Activated CD4-positive, CD25-positive, alpha-beta regulatory T cell (primary cell): Measurements from ENCODE around the gene SPDYE6.
"Not testable (repeated sequence)": the region's sequence is repeated elsewhere in the genome, so short reads cannot be mapped to it uniquely, and the experiment has no call there.

Source experiments
- DNase-seq, 4 experiments: peaks; one replicate each; lab custom pipeline; 2025; lab: John Stamatoyannopoulos, UW

SPDYE6 gene, protein sequence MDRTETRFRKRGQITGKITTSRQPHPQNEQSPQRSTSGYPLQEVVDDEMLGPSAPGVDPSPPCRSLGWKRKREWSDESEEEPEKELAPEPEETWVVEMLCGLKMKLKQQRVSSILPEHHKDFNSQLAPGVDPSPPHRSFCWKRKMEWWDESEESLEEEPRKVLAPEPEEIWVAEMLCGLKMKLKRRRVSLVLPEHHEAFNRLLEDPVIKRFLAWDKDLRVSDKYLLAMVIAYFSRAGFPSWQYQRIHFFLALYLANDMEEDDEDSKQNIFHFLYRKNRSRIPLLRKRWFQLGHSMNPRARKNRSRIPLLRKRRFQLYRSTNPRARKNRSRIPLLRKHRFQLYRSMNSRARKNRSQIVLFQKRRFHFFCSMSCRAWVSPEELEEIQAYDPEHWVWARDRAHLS

DNA sequence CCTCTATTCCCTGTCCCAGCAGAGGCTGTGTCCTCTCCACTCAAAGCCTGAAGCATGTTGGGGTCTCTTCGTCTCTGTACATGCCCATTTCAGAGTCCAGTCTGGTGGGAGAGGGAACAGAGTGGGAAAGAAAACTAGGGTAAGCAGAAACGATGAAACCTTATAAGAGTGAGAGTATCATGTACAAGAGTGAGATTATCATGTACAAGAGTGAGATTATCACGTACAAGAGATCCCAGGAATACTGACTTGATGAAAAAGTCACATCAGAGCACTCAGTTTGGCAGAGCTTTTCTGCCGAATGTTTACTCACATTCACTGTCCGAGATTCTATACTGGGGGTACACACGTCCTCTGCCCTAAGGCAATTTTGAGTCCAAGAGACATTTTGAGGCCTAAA, at the start of gene SPDYE6:
TSS of gene SPDYE6 (minus strand) at position 101 of the 400 bp plus-strand sequence. CDS start 421 bp downstream, outside the sequence.
- DNase-seq: not testable (repeated sequence)

- DNase-seq: not testable (repeated sequence)
These were observed 48.6 kb upstream of the SPDYE6 start for GRCh38 chr7:102404862-102405188.

DNA sequence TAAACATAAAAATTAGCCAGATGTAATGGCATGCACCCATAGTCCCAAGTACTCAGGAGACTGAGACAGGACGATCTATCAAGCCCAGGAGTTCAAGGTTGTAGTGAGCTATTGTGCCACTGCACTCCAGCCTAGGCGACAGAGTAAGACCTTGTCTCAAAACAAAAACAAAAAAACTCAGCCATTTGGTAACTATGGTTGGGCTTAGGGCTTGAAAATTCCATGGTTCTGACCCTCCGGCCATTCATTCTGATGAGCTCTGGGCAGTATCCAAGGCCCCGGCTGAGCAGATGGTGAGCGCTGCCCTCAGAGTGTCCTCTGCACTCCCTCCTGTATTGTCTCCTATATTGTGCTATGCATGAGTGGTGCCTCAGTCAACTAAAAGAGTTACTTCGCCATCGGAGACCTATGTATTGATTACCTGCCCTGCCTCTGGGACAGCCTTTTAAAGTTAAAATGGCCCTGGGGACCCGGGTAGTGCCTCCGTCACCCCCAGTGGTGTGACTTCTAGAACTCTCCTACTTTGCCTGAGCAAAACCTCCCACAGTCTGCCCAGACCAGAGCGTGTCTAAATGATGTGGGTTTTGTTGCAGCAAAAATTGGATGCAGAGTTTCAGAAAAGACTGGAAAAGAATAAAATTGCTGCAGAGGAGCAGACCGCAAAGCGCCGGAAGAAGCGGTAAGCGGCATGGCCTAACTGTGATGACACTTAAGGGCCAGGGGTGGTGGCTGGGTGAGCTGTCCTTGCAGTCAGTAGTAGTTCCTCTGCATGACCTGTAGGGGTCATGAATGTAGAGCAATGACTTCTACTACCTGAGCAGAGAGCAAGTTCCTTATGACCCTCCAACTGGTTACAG, 48.0 kb upstream of the SPDYE6 start:
- peak in 1 of 4 experiments; percentile 7 for DNase-seq

DNA sequence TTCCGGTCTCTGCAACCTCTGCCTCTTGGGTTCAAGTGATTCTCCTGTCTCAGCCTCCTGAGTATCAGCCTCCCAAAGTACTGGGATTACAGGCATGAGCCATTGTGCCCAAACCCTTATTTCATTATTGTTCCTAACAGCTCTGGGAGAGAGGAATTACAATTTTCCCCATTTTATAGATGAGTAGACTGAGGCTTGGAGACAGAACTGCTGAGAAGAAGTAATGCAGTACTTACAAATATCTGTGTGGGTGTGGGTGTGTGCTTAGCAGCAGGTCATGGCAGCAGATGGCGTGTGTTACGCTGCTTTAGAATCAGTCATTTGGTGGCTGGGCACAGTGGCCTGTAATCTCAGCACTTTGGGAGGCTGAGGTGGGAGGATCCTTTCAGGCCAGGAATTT, 47.3 kb upstream of the SPDYE6 start:
- DNase-seq: no peak

GRCh38 chr7:102400360-102400759, 44.1 kb upstream of the SPDYE6 start:
- no peak for DNase-seq

- DNase-seq: no peak
These were observed 42.3 kb upstream of the SPDYE6 start for GRCh38 chr7:102398543-102398942.

- DNase-seq: no peak
These were observed 40.4 kb upstream of the SPDYE6 start for GRCh38 chr7:102396710-102397019.

- peak; percentile 47 to 71 (median 62) for DNase-seq
These were observed 39.8 kb upstream of the SPDYE6 start, which contains the start of gene PRKRIP1 for GRCh38 chr7:102395873-102396709. PRKRIP1 (plus strand) TSS chr7:102396363; CDS start chr7:102396412, 49 bp downstream.

- DNase-seq: no peak
These were observed 39.3 kb upstream of the SPDYE6 start for GRCh38 chr7:102395592-102395872.

DNA sequence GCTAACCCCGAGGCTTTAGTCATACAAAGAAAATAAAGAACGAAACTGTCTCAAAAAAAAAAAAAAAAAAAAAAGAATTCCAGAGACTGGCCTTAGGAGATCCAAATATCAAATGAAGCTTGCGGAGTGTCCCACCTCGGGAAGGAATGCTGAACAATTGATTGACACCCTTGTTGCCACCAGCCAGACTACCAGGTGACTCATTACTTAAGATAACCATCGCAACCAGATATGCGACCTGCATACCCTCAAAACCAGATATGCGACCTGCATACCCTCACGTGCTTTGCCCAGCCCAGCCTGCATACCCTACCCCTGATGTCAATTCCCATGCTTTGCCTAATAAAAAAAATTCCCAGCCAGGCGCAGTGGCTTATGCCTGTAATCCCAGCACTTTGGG, 37.2 kb upstream of the SPDYE6 start:
- no peak for DNase-seq

- no peak for DNase-seq
These were observed 36.1 kb upstream of the SPDYE6 start for GRCh38 chr7:102392330-102392729.

DNA sequence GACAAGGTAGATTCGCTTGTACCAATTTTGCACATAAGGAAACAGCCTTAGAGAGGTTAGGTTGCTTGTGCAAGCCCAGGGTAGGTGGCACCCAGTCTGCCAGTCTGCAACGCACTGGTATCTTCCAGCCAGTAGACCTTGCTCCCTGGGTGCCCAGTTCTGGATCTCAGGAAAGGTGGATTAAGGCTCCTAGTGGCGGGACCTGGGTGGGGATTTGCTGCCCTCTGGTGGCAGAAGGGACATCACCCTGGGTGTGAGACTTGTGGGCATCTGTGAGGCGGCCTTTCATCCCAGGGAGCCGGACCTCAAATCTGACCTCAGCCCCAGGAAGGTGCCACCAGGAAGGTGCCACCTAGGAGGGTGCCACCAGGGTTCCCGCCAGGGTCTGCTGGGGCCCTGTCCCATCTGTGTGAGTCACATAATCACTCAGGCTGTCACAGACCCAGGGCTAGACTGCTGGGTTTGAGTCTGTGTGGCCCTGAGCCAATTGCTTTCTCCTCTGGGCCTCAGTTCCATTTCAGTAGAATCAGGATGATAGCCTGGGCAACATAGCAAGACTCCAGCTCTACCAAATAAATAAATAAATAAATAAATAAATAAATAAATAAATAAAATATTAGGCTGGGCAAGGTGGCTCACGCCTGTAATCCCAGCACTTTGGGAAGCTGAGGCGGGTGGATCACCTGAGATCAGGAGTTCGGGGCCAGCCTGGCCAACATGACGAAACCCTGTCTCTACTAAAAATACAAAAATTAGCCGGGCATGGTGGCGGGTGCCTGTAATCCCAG, 34.6 kb upstream of the SPDYE6 start:
- DNase-seq: peak; percentile 38 to 52 (median 42)

DNA sequence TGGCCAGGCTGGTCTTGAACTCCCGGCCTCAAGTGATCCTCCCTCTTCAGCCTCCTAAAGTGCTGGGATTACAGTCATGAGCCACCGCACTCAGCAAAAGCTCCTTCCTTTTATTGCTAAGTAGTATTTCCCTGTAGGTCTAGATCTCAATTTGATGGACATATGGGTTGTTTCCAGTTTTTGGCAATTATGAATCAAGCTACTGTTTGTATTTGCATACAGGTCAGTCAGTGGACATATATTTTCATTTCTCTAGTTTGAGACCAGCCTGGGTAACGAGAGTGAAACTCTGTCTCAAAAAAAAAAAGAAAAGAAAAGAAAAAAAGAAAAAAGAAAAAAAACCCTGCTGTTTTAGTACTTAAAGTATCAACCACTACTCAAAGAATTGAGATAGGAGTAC, 33.6 kb upstream of the SPDYE6 start:
- no peak for DNase-seq

GRCh38 chr7:102387064-102387463, 30.8 kb upstream of the SPDYE6 start:
- DNase-seq: no peak

- DNase-seq: not testable (repeated sequence)
These were observed 25.6 kb upstream of the SPDYE6 start for GRCh38 chr7:102381696-102382425.

GRCh38 chr7:102380837-102381236, 24.6 kb upstream of the SPDYE6 start:
- DNase-seq: not testable (repeated sequence)

DNA sequence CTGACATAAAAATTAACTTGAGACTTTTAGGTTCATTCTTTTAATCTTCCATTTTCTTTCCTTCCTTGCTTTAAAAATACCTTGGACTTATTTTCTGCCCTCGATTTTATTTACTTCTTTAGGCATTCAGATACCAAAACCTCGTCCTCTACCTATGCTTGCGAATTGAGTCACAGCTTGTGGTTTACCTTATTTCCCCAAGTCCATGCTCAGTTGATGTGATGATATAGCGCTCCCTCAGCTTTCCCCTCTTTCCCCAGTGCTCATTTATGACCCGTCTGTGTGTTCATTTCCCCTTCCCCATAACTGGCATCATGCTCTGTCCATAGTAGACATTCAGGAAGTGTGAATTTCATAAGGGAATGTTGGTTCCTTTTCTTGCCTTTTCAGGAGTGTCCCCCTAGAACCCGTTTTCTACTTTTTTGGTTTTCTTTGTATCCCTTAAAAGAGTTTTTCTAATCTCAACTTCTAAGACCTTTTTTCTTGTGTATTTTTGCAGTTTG, 20.8 kb upstream of the SPDYE6 start:
- DNase-seq: no peak

GRCh38 chr7:102372796-102373195, 16.6 kb upstream of the SPDYE6 start:
- not testable (repeated sequence) for DNase-seq

DNA sequence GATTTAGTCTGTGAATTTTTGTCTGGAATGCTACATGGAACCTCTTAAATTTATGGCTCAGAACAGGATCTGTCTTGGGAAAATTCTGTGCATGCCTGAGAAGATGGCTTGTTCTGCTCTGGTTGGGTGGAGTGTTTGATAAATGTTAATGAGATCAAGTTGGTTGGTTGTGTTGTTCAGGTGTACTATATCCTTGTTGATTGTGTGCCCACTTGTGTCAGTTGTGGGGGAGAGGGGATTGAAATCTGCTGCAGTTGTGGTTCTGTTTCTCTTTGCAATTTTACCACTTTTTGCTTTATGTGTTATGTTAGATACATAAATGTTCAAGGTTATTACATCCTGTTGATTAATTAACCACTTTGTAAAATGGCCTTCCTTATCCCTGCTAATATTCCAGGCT, 13.8 kb upstream of the SPDYE6 start:
- DNase-seq: not testable (repeated sequence)

DNA sequence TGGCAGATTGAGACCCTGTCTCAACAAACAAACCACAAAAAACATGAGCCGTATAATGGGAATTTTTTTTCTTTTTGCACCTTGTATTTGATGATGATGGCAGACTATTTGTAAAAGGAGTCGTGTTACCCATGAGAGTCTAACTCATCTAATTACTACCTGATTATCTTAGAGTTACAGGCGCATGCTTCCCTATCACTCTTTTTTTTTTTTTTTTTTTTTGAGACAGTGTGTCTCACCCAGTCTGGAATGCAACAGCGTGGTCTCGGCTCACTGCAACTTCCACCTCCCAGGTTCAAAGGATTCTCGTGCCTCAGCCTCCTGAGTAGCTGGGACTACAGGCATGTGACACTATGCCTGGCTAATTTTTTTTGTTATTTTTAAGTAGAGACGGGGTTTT, 9.1 kb upstream of the SPDYE6 start:
- not testable (repeated sequence) for DNase-seq
